GM18907 (cell line): ENCODE results near the gene ST3GAL3.
"Not testable (repeated sequence)": the region's sequence is repeated elsewhere in the genome, so short reads cannot be mapped to it uniquely, and the experiment has no call there.

Experiments used
- ATAC-seq: cut with Tn5 transposase; IDR thresholded peaks from one replicate; pipeline ENCODE4 v1.9.1; 2021; ENCODE audit warnings: mild to moderate bottlenecking, moderate library complexity; ENCODE audit not compliant: unreplicated experiment

ST3GAL3 gene

GRCh38 chr1:43699281-43699680 lies 8.1 kb upstream of the ST3GAL3 start:
- ATAC-seq, result no peak

- ATAC-seq, result no peak
These were observed 3.5 kb upstream of the ST3GAL3 start for GRCh38 chr1:43703836-43704235.

DNA sequence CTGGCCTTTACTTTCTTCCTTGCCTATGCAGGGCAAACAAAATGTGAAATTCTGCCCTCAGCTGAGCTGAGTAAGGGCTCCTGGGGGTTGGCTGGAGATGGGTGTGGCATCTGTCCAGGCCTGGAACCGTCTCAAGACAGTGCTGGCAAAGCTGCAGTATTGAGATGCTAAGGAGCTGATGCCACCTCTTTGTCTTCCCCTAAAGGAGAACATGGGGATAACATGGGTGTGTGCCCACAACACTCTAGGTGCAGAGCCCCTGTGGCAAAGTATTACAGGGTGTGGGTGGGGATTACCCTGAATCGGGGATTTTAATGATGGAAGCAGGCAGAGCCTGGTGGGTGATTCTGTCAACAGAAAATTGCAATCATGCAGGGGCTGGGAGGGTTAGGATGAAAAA lies 2.5 kb upstream of the ST3GAL3 start:
- ATAC-seq, result no peak

DNA sequence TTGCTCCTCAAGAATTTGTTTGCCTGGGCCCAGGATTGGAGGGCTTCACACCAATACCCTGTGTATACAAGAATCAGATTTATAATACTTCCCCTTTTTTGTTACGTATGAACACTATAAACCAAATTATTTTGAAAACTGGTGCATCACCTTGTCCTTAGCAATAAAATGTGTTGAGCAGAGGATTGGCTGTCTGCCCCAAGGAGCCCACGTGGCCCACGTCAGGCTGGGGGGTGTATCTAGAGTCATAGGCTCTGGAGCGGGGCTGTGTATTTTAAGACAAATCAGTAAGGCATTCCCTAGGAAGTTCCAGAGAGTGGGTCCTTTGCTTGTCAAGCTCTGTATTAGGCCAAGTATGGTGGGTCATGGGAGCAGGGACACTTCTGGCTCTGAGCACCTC lies 2.0 kb upstream of the ST3GAL3 start:
- no peak for ATAC-seq

DNA sequence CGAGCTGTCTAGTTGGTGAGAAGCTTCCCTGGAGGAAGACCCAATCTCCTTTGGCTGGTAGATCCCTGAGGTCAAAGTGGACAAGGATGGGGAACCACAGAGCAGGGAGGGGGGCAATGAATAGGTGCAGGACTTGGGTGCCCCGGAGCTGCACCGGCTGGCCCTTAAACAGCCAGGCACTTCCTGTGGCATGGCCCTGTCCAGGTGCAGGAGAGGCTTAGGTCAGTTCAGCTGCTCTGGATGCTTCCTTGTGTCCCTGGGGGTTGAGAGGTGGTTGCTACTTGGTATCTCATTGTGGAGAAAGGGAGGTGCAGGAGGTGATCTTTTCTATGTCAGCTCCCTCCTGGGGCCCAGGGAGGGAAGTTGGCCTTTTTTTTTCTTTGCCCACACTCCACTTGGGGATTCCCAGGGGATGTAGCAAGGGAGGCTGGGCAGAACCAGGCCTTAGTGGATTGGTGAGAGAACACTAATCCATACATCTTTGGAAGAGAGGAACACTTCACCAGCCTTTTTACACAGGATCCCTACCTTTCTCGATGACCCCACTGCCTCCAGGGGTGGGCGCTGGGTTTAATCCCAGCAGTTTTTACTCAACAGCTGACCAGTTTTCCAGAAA lies 1.2 kb upstream of the ST3GAL3 start:
- no peak for ATAC-seq

DNA sequence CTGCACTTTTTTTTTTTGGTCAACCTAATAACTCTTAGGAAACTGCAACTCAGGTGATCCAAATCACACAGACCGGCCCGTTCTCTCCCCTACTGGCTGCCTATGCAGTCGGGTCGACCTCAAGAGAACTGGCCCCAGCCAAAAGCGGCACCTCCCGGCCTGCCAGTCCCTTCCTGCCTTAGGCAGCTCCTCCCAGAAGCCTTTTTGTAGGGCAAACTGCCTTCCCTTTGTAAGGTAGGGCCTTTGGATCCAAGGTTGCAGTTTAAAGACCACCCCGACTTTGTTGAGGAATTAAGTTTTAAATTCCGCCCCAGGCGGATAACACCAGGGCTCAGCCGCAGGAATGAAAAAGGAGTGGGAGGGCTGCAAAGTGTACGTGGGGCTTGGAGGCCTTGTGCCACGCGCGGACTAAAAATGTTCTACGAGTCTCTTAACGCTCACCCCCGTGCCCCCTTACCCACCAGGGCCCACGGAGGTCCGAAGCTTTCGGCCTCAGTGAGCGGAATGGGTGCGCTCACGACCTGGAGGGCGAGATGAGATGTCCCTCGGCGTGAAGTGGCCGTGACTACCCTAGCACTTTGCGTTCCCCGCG lies 642 bp upstream of the ST3GAL3 start:
- no peak for ATAC-seq

- ATAC-seq, result no peak
These were observed 670 bp downstream of the ST3GAL3 start for GRCh38 chr1:43708002-43708410.

DNA sequence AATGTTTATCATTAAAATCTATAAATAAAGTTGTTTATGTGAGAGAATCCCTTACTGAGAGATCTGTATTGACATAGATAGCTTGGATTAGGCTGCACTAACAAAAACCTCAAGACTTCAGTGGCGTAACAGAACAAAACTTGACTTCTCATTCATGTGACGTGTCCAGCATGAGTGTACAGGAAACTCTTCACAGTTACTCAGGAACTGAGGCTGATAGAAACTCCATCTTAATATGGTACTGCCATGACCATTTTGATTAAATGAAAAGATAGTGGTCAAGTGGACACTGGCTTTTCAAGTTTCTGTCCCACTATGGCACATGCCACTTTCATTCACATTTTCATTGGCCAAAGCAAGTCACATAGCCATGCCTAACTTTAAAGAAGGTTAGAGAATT lies 3.7 kb downstream of the ST3GAL3 start:
- no peak for ATAC-seq

DNA sequence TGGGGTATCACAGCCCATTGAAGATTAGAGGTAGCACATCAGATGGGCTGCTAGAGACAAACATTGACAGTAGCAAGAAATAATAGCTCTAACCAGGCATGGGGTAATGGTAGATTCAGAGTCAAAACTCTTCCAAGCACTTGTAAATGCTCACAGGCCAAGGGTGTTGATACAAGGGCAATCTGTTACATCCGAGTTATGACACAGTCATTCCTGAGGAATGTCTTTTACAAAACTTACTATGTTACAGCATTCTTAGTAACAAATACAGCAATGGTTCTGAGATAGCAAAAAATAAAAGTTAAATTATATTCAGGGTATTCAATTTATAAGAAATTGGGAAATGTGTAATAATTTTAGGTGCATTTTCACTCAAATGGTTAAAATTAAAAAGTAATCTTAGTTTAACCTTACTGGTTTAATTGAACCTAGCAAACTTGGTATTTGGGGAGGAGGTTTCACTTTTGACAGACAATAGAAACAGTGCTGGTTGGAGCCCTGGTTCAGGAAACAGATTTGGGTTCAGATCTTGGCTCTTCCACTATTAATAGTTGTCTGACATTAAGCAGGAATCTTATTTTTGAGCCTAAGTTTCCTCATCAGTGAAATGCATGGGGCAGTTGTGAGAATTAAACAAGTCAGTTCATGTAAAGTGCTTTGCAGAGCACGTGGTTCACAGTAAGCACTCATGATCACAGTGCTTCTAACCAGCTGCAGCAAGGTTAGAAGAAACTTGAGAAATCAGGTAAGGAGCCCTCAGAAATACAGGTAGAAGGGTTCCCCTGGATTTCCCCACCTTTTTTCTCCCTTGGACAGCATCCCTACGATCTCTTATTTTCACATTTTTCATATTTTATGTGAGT lies 4.4 kb downstream of the ST3GAL3 start:
- no peak for ATAC-seq

- no peak for ATAC-seq
These were observed 9.4 kb downstream of the ST3GAL3 start for GRCh38 chr1:43716559-43717281.

- ATAC-seq, result no peak
These were observed 11.7 kb downstream of the ST3GAL3 start for GRCh38 chr1:43719063-43719462.

DNA sequence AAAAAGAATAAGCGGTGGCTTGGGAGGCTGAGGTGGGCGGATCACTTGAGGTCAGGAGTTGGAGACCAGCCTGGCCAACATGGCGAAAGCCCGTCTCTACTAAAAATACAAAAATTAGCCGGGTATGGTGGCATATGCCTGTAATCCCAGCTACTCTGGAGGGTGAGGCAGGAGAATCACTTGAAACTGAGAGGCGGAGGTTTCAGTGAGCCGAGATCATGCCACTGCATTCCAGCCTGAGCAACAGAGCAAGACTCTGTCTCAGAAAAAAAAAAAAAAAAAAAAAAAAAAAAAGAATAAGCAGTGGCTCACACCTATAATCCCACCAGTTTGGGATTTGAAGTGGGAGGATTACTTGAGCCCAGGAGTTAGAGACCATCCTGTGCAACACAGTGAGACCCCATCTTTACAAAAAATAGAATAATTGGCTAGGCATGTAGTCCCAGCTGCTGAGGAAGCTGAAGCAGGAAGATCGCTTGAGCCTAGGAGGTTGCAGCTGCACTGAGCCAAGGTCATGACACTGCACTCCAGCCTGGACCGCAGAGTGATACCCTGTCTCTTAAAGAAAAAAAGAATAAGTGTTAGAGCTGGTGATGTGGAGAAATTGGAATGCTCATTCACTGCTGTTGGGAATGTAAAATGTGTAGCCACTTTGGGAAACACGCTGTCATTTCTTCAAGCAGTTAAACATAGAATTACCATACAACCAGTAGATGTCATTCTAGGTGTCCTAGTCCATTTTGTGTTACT lies 12.5 kb downstream of the ST3GAL3 start:
- ATAC-seq, result not testable (repeated sequence)

- ATAC-seq, result no peak
These were observed 15.5 kb downstream of the ST3GAL3 start for GRCh38 chr1:43722810-43723209.

DNA sequence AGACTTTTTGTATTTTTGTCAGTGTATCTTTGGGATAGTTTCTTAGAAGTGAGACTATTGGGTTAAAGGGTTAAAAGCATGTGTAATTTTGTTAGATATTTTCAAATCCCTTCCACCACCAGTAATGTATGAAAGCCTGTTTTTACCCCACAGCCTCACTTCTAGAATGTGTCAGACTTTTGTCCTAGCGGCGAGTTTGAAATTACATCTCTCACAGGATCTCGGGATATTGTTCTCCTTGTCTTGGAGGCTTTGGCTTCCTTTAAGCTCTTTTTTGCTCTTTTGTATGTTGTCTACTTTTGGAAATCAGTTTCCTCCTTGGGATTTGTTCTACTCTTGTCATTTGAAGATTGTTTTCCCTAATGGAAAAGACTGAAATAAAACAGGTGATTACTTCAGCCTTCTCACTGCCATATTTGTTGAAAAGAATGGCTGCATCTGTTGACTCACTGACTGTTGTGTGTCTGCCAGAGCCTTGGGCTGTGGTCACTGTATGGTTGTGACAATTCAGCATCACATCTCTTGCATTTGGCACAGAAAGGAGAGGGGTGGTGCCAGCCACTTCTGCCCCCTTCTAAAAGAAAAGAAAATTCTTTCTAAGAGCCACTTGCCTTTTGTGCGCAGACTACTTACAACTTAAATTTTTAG lies 22.6 kb downstream of the ST3GAL3 start:
- ATAC-seq, result no peak

- ATAC-seq, result no peak
These were observed 24.7 kb downstream of the ST3GAL3 start for GRCh38 chr1:43731867-43732531.

DNA sequence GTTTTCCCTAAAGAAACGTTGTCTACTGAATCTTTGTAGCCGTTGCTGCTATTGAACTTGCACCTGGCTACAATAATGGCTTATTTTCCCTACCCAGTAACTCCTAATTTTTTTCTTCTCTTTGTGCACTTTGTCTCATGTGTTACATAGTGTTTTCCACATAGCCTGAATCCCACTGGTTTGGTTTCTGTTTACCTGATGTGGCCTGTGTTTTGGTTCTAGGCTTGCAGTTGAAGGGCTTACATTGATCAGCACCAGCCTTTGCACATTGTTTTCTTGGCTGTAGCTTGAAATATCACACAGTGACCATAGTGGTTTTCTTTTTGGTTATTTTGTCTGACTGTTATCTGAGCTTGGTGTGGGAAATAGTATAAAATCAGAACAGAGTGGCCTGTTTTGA lies 29.5 kb downstream of the ST3GAL3 start:
- ATAC-seq, result no peak

DNA sequence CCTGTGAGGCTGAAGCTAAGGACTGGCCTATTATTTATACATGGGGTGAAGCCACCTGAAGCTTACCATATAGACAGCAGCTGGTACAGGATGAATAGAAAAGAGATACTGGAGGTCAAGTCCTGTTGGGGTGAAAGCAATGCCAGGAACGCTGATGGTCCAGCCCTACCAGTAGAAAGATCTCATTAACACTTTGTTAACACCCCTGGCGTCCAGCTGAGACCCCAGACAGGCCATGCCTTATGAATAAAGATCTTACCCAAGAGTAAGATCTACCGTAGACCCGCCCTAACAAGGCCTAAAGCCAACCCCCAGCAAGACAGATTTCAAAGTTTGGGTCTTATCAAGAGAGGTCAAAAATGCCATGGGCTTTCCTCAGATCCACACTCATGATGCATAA lies 34.7 kb downstream of the ST3GAL3 start:
- ATAC-seq, result no peak

DNA sequence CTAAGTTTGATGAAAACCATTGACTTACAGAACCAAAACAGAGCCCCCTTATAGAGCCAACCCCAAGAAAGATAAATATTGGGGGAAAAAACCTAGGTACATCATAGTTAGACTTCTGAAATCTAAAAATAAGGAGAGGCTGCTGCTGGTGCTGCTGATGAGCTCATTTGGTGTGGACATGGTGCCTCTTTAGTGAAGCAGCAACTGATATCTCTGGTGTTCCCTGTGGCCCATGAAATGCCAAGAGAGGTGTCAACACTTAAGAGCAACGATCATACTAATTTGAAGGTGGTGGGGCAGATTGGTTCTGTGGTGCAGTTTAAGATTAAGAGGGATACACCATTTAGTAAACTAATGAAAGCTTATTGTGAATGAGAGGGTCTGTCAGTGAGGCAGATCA lies 35.9 kb downstream of the ST3GAL3 start:
- no peak for ATAC-seq

DNA sequence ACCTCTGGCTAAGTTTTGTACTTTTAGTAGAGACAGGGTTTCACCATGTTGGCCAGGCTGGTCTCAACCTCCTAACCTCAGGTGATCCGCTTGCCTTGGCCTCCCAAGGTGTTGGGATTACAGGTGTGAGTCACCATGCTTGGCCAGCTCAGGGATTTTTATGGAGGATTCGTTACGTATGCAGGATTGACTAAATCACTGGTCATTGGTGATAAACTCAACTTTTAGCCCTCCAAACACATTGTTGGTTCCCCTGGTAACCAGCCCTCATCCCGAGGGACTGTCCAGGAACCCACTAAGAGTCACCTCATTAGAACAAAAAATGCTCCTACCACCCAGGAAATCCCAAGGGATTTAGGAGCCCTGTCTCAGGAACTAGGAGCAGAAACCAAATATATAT lies 40.4 kb downstream of the ST3GAL3 start:
- ATAC-seq, result no peak

DNA sequence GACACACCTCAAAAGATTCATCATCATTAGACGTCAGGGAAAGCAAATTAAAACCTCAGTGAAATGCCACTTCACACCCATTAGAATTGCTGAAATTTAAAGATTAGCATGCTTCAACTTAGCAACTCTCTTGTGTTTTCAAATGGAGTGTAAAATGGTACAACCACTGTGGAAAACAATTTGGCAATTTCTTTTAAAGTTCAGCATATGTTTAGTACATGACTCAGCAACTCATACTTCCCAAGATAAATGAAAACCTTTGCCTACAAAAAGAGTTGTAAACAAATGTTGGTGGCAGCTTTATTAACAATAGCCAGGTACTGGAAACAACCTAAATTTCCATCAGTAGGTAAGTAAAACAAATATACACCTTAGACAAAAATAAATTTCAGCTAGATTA lies 42.7 kb downstream of the ST3GAL3 start:
- no peak for ATAC-seq
